Femur (tissue), 1 donor: ENCODE measurements around the gene ANLN.
A peak's percentile ranks its signal among the peaks of the same experiment; 100 is the strongest.
"Not testable (repeated sequence)": the region's sequence is repeated elsewhere in the genome, so short reads cannot be mapped to it uniquely, and the experiment has no call there.

Experiments
- DNase-seq: peaks from one replicate; pipeline ENCODE4 v3.0.0-alpha.2; 2017

The ANLN gene, protein sequence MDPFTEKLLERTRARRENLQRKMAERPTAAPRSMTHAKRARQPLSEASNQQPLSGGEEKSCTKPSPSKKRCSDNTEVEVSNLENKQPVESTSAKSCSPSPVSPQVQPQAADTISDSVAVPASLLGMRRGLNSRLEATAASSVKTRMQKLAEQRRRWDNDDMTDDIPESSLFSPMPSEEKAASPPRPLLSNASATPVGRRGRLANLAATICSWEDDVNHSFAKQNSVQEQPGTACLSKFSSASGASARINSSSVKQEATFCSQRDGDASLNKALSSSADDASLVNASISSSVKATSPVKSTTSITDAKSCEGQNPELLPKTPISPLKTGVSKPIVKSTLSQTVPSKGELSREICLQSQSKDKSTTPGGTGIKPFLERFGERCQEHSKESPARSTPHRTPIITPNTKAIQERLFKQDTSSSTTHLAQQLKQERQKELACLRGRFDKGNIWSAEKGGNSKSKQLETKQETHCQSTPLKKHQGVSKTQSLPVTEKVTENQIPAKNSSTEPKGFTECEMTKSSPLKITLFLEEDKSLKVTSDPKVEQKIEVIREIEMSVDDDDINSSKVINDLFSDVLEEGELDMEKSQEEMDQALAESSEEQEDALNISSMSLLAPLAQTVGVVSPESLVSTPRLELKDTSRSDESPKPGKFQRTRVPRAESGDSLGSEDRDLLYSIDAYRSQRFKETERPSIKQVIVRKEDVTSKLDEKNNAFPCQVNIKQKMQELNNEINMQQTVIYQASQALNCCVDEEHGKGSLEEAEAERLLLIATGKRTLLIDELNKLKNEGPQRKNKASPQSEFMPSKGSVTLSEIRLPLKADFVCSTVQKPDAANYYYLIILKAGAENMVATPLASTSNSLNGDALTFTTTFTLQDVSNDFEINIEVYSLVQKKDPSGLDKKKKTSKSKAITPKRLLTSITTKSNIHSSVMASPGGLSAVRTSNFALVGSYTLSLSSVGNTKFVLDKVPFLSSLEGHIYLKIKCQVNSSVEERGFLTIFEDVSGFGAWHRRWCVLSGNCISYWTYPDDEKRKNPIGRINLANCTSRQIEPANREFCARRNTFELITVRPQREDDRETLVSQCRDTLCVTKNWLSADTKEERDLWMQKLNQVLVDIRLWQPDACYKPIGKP

DNA sequence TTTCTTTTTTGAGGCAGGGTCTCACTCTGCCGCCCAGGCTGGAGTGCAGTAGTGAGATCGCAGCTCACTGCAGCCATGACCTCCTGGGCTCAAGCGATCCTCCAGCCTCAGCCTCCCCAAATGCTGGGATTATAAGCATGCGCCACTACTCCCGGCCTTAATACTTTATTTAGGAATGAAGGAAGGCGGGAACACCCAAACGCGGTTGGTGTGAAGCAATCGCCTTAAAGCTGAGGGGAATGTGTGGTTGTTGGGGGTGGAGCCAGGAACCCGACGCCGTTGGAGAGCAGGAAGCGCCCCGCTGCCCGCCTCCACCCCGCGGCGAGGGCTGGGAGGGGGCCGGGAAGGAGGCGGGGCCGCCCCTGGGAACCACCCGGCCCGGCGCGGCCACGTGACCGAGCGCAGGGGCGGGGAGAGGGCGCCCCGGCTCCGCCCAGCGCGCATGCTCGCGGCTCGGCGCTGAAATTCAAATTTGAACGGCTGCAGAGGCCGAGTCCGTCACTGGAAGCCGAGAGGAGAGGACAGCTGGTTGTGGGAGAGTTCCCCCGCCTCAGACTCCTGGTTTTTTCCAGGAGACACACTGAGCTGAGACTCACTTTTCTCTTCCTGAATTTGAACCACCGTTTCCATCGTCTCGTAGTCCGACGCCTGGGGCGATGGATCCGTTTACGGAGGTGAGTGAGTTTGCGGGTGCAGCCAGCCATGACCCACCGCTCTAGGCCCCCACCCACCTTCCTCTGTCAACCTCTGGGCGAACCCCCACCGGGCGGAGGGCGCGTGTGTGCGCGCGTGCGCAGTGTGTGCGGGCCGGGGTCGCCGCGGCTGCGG lies at the start of gene ANLN:
Gene ANLN, plus strand, starts transcription at position 492 of the 828 bp plus-strand sequence. Its CDS starts 165 bp downstream, at position 657.
- DNase-seq, result peak; percentile 95

DNA sequence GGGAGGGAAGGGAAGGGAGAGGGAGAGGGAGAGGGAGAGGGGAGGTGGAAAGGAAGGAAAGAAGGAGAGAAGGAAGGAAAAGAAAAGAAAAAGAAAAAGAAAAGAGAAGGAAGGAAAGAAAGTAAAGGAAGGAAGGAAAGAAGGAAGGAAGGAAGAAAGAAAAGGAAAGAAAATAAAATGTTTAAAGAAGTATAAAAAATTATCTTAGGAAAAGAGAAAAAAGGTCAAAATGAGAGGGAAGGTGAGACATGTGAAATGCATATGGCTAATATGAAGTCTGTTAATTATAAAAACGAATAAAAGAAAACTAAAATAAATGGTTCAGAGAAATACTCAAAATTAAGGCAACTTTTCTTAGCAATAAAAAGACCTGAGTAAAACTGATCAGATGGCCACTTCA lies 46.1 kb upstream of the ANLN start:
- no peak for DNase-seq

DNA sequence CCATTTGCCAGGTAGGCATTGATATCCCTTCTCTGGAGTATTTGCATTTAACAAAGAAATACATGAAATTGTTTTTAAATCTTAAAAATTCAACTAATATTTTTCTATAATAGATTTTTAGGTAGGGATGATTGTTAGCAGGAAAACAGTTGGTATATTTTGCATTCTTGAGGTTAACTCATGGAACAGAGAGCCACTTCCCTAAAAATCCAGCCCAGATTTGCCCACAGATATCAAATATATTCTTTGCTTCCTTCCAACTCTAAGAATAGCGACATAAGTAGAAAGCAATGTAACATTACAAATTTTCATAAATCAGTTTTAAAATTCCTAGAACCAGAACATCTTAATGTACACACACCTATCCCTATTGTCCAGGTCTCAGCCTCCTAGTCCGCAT lies 45.0 kb upstream of the ANLN start:
- no peak for DNase-seq

DNA sequence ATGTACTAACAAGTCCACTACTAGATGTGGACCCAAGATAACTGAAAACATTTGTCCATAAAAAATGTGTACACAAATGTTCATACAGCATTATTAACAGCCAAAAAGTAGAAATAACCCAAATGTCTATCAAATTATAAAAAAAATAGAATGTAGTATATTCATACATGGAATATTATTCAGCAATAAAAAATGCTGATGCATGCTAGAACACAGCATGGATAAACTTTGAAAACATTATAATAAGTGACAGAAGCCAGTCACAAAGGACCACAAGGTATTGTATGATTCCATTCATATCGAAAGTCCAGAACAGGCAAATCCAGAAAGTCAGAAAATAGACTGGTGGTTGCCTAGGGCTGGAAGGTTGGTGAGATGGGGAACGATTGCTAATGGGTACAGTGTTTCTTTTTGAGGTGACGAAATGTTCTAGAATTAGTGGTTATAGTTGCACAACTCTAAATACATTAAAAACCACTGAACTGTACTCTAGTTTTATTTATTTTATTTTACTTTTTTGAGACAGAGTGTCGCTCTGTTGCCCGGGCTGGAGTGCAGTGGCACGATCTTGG lies 43.3 kb upstream of the ANLN start:
- DNase-seq, result no peak

DNA sequence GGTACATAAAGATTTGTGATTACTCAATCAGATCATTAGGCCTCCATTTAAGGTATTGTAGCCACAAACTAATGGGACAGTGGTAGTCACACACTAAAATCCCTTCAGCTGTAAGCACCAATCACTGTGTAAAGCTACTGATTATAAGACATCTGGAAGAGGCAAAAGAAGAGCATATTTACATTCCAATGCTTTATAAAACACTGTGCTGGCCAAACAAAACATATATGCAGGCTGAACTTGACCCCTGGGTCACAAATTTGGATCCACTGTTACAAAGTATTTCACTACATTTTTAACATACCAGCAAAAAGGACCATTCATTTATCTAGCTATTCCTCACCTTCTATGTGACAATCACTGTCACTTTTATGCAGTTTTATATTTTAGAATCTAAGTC lies 41.4 kb upstream of the ANLN start:
- no peak for DNase-seq

DNA sequence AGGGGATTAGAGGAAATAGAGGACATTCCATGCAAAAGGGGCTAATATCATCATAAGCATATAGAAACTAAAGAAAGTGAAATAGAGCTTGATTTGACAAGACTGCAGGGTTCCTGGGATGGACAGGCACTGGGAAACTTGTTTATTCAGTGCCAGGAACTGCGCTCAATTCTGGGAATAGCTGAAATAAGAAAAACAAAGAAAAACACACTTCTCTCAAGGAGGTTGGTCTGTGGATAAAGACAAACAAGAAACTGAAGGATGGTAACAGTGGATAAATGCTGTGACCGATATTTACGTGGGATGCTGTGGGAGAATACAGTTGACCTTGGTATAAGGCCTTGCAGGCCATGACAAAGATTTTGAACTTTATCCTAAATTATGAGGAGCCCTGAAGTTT lies 40.9 kb upstream of the ANLN start:
- no peak for DNase-seq

DNA sequence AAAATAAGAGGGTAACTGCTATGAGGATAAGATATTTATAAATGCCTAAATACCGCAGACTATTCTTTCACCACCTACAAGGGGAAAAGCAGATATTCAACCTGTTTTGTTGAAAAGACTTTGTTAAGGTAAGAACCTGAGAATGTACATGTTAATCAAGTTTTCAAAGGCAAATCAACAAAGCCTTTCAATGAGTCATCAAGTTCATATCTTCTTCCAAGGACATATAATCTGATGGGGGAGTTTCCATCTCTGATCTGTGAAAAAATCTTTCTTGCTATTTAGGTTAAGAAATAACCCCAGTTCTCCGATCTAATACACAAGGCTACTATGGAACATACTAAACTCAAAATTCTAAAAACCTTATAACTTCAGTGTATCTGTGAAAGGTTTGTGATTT lies 40.0 kb upstream of the ANLN start:
- no peak for DNase-seq

DNA sequence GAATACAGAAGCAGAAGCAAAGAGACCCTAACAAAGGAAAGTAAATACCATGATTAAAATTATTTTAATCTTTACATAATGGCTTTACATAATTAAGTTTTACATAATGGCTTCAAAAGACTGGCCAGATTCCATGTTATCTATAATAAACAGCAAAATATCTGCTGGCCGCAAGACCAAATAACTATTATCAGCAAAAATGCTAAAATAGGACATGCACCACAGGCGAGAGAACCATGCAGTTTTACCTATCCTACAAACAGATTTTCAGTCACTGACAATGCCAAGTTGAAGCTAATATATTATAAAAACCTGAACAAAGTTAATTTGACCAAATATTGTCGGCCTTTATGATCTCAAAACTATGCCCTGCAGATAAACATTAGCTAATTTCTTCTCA lies 34.2 kb upstream of the ANLN start:
- DNase-seq, result no peak

DNA sequence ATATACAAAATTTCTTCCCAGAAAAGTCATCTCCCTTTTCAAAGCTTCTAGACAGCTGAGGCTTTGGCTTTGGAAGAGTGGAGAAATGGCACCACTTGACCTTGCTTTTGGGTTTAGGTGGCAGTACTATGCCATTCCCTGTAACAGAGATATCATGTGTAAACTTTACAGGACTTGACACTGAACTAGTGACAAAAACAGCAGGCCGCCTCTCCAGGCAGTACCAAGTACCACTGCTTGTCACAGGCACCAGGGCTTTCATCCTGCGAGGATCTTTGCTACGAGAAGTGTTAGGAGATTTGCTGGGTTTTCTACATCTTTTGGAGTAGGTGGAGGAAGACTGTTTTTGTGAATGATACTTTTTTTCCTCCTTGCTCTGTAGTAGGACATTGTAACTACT lies 32.6 kb upstream of the ANLN start:
- no peak for DNase-seq

DNA sequence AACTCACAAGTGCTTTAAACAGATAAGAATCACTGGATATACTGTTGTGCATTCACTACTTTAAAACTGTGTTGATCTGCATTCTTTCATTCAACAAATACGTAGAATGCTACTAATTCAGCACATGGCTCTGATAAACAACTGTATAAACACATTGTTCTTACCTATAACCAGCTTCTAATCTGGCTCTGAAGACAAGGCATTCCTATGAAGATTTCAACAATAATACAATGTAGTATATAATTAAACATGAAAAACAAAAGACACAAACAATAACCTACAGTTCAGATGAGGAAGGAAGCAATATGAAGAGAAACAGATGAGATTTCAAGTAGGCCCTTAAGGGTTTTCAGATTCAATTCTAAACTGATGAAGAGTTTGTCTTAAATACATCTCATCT lies 31.1 kb upstream of the ANLN start:
- no peak for DNase-seq

DNA sequence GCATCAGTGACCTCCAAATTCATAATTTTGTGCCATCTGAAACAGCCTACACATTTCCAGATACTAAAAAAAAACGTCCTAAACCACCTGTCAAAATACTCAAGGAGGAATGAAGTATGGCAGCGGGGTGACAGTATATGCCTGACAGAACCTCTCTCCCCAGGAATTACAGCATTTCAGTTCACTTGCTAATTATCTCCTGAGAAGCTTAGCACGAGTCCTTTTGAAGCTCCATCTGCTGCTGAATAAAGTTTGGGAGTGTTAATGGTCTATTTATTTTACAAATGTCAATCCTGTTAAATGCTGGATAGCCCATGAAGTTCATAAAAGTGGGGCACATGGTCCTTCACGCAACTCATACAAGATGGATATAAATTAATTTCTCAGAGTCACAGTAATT lies 29.4 kb upstream of the ANLN start:
- DNase-seq, result no peak

DNA sequence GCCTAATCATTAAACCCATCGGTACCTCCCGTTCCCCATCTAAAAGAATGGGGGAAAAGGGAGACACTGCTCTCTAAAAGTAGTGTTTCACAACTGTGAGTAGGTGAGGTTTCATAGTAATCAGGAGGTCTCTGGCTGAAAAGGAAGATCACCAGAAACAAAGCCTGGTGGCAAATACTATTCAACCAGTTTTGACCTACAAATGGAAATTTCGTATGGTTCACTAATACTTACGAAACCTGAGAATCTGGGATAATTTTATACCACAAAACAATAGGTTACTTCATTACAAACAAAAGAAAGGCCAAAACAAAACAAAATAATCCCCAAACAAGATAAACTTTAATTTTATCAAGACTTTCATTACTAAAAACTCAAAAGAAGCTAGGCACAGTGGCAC lies 28.4 kb upstream of the ANLN start:
- no peak for DNase-seq

DNA sequence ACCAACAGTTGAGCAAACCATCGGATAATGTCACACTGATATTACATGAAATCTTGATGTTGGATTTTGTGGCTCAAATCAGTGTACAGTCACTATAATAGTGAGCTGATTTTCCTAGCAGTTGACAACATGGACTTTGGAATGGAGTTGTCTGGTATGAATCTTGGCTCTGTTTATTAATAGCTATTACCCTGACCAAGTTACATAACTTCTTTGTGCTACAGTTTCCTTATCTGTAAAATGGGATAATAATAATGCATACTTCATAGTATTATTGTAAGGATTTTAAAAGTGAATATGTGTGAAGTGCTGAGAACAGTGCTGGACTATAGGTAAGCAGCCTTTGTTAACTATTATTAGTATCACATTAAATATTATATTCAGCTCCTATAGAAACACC lies 26.1 kb upstream of the ANLN start:
- DNase-seq, result no peak

DNA sequence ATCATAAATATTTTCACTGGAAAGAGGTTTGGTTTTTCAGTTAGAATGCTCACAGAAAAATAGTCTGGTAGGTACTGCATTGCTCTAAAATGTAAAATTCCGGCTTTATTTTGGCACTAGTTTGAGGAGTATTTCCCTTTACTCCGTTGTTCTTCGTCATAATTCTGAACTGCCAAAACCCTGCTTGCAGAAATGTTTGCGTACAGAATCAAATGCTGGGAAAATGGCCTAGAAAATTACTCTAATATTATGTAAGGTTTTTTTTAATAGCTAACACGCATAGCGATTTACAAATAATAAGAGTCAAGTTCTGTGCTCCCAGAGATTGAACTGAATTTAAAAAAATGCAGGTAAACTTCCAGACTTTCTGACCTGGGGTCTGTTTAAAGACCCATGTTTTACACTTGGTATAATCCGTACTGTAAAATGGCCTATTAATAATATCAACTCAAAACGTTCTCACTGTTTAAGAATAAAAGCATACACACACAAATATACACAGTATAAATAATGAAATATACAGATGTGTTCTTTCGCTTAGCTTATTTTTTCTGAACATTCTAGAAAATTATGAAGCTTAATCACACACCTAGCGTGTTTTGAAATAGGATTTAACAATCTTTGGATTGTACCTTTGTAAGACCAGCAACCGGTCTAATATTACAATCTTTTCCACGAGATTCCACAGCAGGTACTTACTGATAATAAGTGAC lies 23.5 kb upstream of the ANLN start:
- no peak for DNase-seq

DNA sequence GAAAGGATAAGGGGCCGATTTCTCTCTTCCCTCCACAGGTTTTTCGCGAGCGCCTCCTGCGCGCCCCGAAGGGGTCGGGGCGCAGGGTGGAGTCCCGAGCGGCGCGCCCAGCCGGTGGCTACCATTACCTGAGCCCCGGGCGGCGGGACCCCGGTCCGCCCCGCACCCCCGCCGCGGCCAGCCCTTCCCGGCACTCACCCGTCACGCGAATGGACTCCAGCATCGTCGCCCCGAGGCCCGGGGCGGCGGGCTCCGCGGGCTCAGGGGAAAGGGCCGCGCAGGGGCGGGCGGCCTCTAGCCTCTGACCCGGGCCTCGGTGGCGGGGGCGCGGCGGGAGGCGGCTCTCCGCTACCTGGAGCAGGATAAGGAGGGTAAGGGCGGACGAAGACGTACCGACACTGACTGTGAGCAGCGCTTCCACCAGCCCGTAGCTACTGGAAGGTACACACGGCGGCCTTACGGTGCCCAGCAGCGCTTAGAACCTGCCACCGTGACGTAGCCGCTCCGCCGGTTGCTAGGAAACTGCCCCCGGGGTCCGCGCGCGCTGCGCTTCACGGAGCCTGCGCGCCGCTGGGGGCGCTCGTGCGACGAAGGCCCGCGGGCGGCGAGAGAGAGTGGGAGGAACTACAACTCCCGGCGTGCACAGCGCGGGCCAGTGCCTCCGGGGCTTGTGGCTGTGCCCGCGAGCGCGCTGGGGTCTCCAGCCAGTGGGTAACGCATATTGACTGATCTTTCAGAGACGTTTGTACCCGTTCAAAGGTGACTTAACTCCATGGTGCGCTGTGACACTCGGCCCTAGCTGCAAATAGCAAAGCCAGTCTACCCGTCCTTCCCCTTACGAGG lies 22.7 kb upstream of the ANLN start:
- DNase-seq, result peak; percentile 91

DNA sequence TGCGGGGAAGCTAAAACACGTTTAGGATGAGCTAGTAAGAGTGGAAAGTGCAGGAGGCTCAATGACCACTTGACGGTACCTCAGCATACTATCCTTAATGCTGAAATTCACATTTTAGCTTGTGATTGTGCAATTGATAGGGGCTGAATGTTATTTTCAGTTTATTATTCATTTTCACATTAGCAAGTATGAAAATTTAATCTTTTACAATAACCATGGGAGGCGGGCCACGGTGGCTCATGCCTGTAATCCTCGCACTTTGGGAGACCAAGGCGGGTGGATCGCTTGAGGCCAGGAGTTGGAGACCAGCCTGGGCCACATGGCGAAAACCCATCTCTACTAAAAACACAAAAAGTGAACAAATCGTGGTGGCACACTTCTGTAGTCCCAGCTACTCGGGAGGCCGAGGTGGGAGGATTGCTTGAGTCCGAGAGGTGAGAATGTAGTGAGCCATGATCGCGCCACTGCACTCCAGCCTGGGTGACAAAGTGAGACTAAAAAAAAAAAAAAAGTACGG lies 22.0 kb upstream of the ANLN start:
- no peak for DNase-seq

DNA sequence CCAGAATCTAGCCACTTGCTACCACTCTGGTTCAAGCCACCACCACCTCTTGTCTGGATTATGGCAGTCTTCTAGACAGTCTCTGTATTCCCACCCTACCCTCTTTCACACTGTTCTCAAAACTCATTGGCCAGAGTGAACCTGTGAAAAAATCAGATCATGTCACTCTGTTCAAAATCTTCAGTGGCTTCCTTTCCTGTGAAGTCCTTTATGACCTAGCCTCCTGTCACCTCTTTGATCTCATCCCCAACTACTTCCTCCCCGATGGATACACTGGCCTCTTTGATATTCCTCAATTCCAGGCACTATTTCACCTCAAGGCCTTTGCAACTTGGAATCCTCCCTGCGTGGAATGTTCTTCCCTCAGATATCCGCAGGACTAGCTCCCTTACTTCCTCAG lies 21.2 kb upstream of the ANLN start:
- no peak for DNase-seq

DNA sequence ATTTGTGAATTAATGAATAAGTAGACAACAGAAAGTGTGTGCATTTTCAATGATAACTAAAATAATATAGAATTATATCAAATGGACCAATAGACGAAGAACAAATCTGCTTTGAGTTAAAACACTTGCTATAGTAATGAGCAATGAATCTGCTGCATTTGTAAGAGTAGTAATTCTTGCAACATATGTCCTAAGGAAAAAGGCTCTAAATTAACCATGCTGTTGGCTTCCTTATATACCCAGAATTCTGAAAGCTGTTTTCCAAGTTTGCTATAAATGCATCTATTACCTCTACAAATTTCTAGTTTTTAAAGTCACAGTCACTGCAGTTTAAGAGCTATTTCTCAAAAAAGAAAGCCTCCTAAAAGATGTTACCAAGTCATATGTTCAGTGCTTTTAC lies 20.5 kb upstream of the ANLN start:
- DNase-seq, result no peak

DNA sequence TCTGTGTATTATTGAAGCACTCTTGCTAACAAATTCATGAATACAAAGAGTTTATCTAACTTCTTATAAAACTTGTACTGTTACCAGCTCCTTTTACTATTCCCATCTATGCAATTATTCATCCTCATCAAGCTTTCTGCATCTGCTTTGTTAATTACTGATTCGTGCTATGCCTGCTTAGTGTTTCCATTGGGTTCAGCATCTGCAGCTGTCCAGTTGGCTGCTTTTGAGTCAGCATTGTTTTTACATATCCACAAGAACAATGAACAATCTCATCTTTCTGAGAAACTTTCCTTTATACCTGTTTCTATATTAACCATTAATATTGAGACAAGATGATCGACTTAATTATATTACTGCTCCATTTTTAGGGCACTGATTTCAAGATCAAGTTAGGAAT lies 19.6 kb upstream of the ANLN start:
- DNase-seq, result no peak

DNA sequence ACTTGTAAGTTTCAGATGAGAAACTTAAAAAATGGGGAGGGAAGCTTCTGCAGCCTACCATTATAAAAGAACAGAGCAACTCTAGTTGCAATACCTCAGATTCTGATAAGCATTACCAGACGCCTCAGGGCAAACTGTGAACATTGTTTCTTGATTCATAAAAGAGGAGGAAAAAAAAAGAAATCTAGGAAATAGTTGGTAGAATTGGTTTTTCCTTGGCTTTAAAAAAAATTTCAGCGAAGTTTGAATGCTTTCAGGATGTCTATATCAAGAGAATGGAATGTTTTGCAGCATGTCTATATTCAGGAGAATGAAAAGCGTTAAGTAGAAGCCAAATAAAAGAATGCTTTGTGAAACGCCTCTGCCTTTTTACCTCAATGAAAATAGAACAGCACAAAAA lies 17.5 kb upstream of the ANLN start:
- no peak for DNase-seq

DNA sequence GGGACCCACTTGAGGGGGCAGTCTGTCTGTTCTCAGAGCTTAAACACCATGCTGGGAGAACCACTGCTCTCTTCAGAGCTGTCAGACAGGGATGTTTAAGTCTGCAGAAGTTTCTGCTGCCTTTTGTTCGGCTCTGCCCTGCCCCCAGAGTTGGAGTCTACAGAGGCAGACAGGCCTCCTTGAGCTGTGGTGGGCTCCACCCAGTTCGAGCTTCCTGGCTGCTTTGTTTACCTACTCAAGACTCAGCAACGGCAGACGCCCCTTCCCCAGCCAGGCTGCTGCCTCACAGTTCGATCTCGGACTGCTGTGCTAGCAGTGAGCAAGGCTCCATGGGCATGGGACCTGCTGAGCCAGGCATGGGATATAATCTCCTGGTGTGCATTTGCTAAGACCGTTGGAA lies 11.1 kb upstream of the ANLN start:
- not testable (repeated sequence) for DNase-seq
